ES-I3 (cell line): ENCODE results near the gene KDM1B.

ENCODE experiments used
- H3K36me3 ChIP-seq: 2 replicates; pipeline ENCODE4 v1.6.1; 2013; ENCODE audit warnings: mild to moderate bottlenecking, low read length, control low read depth, moderate library complexity; ENCODE audit not compliant: insufficient read depth
- H3K4me1 ChIP-seq: 2 replicates; pipeline ENCODE4 v1.6.1; 2013; ENCODE audit warnings: mild to moderate bottlenecking, control low read depth, low read length; ENCODE audit not compliant: insufficient read depth
- H3K9ac ChIP-seq: 2 replicates; pipeline ENCODE4 v1.6.1; 2013; ENCODE audit warnings: low read depth, mild to moderate bottlenecking, low read length, moderate library complexity
- H3K9me3 ChIP-seq: 2 replicates; pipeline ENCODE4 v1.6.1; 2013; ENCODE audit warnings: mild to moderate bottlenecking, low read length, moderate library complexity; ENCODE audit not compliant: control insufficient read depth, insufficient read depth

KDM1B gene

GRCh38 chr6:18155150-18155863 lies at the start of gene KDM1B:
KDM1B (plus strand) TSS chr6:18155422; CDS start chr6:18159896, 4,474 bp downstream.
- peak within 1 kb of the TSS; percentile 99 for H3K9ac ChIP-seq
- H3K4me1 ChIP-seq: peaks cover 3% of the 10 kb centered on the region; the same call in 1 of the 2 replicates
- H3K36me3 ChIP-seq: 0 out of 2 replicates have a peak, but pooled peaks cover 3% of the 10 kb centered on the region
- H3K9me3 ChIP-seq: no peaks in the 10 kb centered on the region

- H3K4me1 ChIP-seq: no peaks in the 10 kb centered on the region
- H3K36me3 ChIP-seq: no peaks in the 10 kb centered on the region
- H3K9me3 ChIP-seq: no peaks in the 10 kb centered on the region; the same call in none of the 2 replicates
- no peak overlapping the region for H3K9ac ChIP-seq
Observed at GRCh38 chr6:18107061-18107460, 48.2 kb upstream of the KDM1B start.

GRCh38 chr6:18110162-18110561 lies 45.1 kb upstream of the KDM1B start:
- H3K9me3 ChIP-seq: no peaks in the 10 kb centered on the region; the same call in 1 of the 2 replicates
- no peak overlapping the region for H3K9ac ChIP-seq
- H3K4me1 ChIP-seq: no peaks in the 10 kb centered on the region
- no peaks in the 10 kb centered on the region; the same call in 1 of the 2 replicates for H3K36me3 ChIP-seq

- Histone ChIP-seq H3K36me3 (no peaks in the 10 kb centered on the region; the same call in 1 of the 2 replicates), H3K9me3 (no peaks in the 10 kb centered on the region), H3K4me1 (no peaks in the 10 kb centered on the region), H3K9ac (no peak overlapping the region)
Observed at GRCh38 chr6:18115356-18115755, 39.9 kb upstream of the KDM1B start.

GRCh38 chr6:18117136-18117535 lies 38.1 kb upstream of the KDM1B start:
- no peak overlapping the region for H3K9ac ChIP-seq
- no peaks in the 10 kb centered on the region for H3K9me3 ChIP-seq
- no peaks in the 10 kb centered on the region; the same call in 1 of the 2 replicates for H3K4me1 ChIP-seq
- no peaks in the 10 kb centered on the region; the same call in 1 of the 2 replicates for H3K36me3 ChIP-seq

GRCh38 chr6:18118330-18118729 lies 36.9 kb upstream of the KDM1B start:
- Histone ChIP-seq H3K9me3 (no peaks in the 10 kb centered on the region), H3K4me1 (no peaks in the 10 kb centered on the region; the same call in 1 of the 2 replicates), H3K36me3 (no peaks in the 10 kb centered on the region; the same call in 1 of the 2 replicates), H3K9ac (no peak overlapping the region)

GRCh38 chr6:18119236-18119635 lies 36.0 kb upstream of the KDM1B start:
- Histone ChIP-seq H3K4me1 (no peaks in the 10 kb centered on the region; the same call in 1 of the 2 replicates), H3K9me3 (no peaks in the 10 kb centered on the region), H3K9ac (no peak overlapping the region), H3K36me3 (no peaks in the 10 kb centered on the region; the same call in 1 of the 2 replicates)

GRCh38 chr6:18121580-18122127 lies 33.6 kb upstream of the KDM1B start:
- no peaks in the 10 kb centered on the region; the same call in 1 of the 2 replicates for H3K4me1 ChIP-seq
- H3K36me3 ChIP-seq: no peaks in the 10 kb centered on the region
- H3K9ac ChIP-seq: peak overlapping the region; percentile 43; the same call in 1 of the 2 replicates
- no peaks in the 10 kb centered on the region for H3K9me3 ChIP-seq

- H3K36me3 ChIP-seq: no peaks in the 10 kb centered on the region
- peak within 1 kb of the TSS; percentile 43; the same call in 1 of the 2 replicates for H3K9ac ChIP-seq
- no peaks in the 10 kb centered on the region for H3K9me3 ChIP-seq
- no peaks in the 10 kb centered on the region; the same call in 1 of the 2 replicates for H3K4me1 ChIP-seq
Observed at GRCh38 chr6:18122128-18123093, 32.8 kb upstream of the KDM1B start, which contains the start of gene NHLRC1. NHLRC1 (minus strand) TSS chr6:18122677; CDS start chr6:18122606, 71 bp downstream.

GRCh38 chr6:18126121-18126520 lies 29.1 kb upstream of the KDM1B start:
- Histone ChIP-seq H3K9ac (no peak overlapping the region), H3K4me1 (no peaks in the 10 kb centered on the region; the same call in 1 of the 2 replicates), H3K36me3 (no peaks in the 10 kb centered on the region), H3K9me3 (no peaks in the 10 kb centered on the region)

- Histone ChIP-seq H3K9me3 (no peaks in the 10 kb centered on the region), H3K4me1 (no peaks in the 10 kb centered on the region), H3K9ac (no peak overlapping the region), H3K36me3 (no peaks in the 10 kb centered on the region; the same call in 1 of the 2 replicates)
Observed at GRCh38 chr6:18132346-18132745, 22.9 kb upstream of the KDM1B start.

- no peak overlapping the region for H3K9ac ChIP-seq
- H3K4me1 ChIP-seq: no peaks in the 10 kb centered on the region
- H3K36me3 ChIP-seq: peaks cover 3% of the 10 kb centered on the region; the same call in 1 of the 2 replicates
- no peaks in the 10 kb centered on the region for H3K9me3 ChIP-seq
Observed at GRCh38 chr6:18135171-18135570, 20.1 kb upstream of the KDM1B start.

GRCh38 chr6:18136260-18136659 lies 19.0 kb upstream of the KDM1B start:
- Histone ChIP-seq H3K36me3 (peaks cover 3% of the 10 kb centered on the region; the same call in 1 of the 2 replicates), H3K9ac (no peak overlapping the region), H3K4me1 (no peaks in the 10 kb centered on the region), H3K9me3 (no peaks in the 10 kb centered on the region)

GRCh38 chr6:18138906-18139305 lies 16.3 kb upstream of the KDM1B start:
- Histone ChIP-seq H3K9ac (no peak overlapping the region), H3K9me3 (no peaks in the 10 kb centered on the region), H3K4me1 (no peaks in the 10 kb centered on the region), H3K36me3 (0 out of 2 replicates have a peak, but pooled peaks cover 3% of the 10 kb centered on the region)
